ENCODE data around the gene DDX23. TPM values are rescaled to one million over a fixed set of nuclear protein-coding genes. Genes with fewer than 3 reads are reported as not detected.
"Not testable (repeated sequence)": the region's sequence is repeated elsewhere in the genome, so short reads cannot be mapped to it uniquely, and the experiment has no call there.

Gene DDX23
- total and polyA plus RNA-seq, 12 donors, result 39.0 to 85.4 (median 66.4) TPM

GRCh38 chr12:48862760-48863159, 10.8 kb upstream of the DDX23 start:
- Histone ChIP-seq H3K27ac (no peak overlapping the region), H3K27me3 (peaks cover 3% of the 10 kb centered on the region), H3K4me1 (replicated peaks in 1 of 2) (peaks cover 0 to 5% of the 10 kb centered on the region in 2 donors), H3K4me3 (no peak overlapping the region), H3K9me3 (replicated peaks in 1 of 3) (no peaks in the 10 kb centered on the region), H3K36me3 (replicated peaks in 1 of 2) (no peaks in the 10 kb centered on the region)
- 54 to 68% (median 64%) methylated on average over 4 to 5 of the region's 5 CpGs for WGBS, 4 donors
- intact Hi-C loops (cut with DNase I), result no loop called here
- TF ChIP-seq POLR2A (IDR thresholded peaks at IDR 0.05) (no peak), CTCF (IDR thresholded peaks at IDR 0.05) (no peak)
- DNase-seq, result no peak

- no peaks in the 10 kb centered on the region for H3K9me3 ChIP-seq (replicated peaks in 1 of 3)
- no peaks in the 10 kb centered on the region for H3K36me3 ChIP-seq (replicated peaks in 1 of 2)
- peaks cover 0 to 3% of the 10 kb centered on the region in 2 donors for H3K4me1 ChIP-seq (replicated peaks in 1 of 2)
- peaks cover 3% of the 10 kb centered on the region for H3K27me3 ChIP-seq
- H3K27ac ChIP-seq, result no peak overlapping the region
- TF ChIP-seq POLR2A (IDR thresholded peaks at IDR 0.05), result no peak
- TF ChIP-seq CTCF (IDR thresholded peaks at IDR 0.05), result no peak
- no peak for DNase-seq
- H3K4me3 ChIP-seq, result no peak overlapping the region
- intact Hi-C loops (cut with DNase I), result no loop called here
- 37 to 53% (median 43%) methylated on average over 2 of the region's 2 CpGs for WGBS, 4 donors
These were observed 9.1 kb upstream of the DDX23 start for GRCh38 chr12:48861111-48861510.

GRCh38 chr12:48860236-48860635, 8.3 kb upstream of the DDX23 start:
- H3K27ac ChIP-seq; H3K9me3 ChIP-seq (replicated peaks in 1 of 3); H3K4me1 ChIP-seq (replicated peaks in 1 of 2); DNase-seq; intact Hi-C loops (cut with DNase I); H3K4me3 ChIP-seq; H3K27me3 ChIP-seq; H3K36me3 ChIP-seq (replicated peaks in 1 of 2): not testable (repeated sequence)
- 78 to 87% (median 83%) methylated on average over 5 of the region's 5 CpGs for WGBS, 4 donors

- Histone ChIP-seq H3K4me3 (no peak overlapping the region), H3K36me3 (replicated peaks in 1 of 2) (no peaks in the 10 kb centered on the region), H3K27me3 (peaks cover 3% of the 10 kb centered on the region), H3K4me1 (replicated peaks in 1 of 2) (no peaks in the 10 kb centered on the region), H3K9me3 (replicated peaks in 1 of 3) (no peaks in the 10 kb centered on the region), H3K27ac (no peak overlapping the region)
- no peak for TF ChIP-seq POLR2A (IDR thresholded peaks at IDR 0.05)
- no peak for TF ChIP-seq CTCF (IDR thresholded peaks at IDR 0.05)
- intact Hi-C loops (cut with DNase I), result no loop called here
- WGBS, 4 donors, result 70 to 82% (median 75%) methylated on average over 5 of the region's 5 CpGs
- DNase-seq, result no peak
These were observed 7.6 kb upstream of the DDX23 start for GRCh38 chr12:48859607-48860006.

GRCh38 chr12:48858043-48858442, 6.1 kb upstream of the DDX23 start:
- TF ChIP-seq POLR2A (IDR thresholded peaks at IDR 0.05), result no peak
- no peak for TF ChIP-seq CTCF (IDR thresholded peaks at IDR 0.05)
- intact Hi-C loops (cut with DNase I), result no loop called here
- Histone ChIP-seq H3K27ac (no peak overlapping the region), H3K27me3 (peaks cover 2% of the 10 kb centered on the region), H3K4me3 (no peak overlapping the region), H3K9me3 (replicated peaks in 1 of 3) (no peaks in the 10 kb centered on the region), H3K36me3 (replicated peaks in 1 of 2) (no peaks in the 10 kb centered on the region), H3K4me1 (replicated peaks in 1 of 2) (peaks cover 0 to under 1% of the 10 kb centered on the region in 2 donors)
- 67 to 86% (median 75%) methylated on average over 6 to 8 of the region's 8 CpGs for WGBS, 4 donors
- no peak for DNase-seq
